ENCODE results near the gene BCAS3. TPM values are rescaled to one million over a fixed set of nuclear protein-coding genes. Genes with fewer than 3 reads are reported as not detected.

BCAS3 gene
- total RNA-seq, 2 experiments from 2014 or later = 5.1 to 6.9 TPM

DNA sequence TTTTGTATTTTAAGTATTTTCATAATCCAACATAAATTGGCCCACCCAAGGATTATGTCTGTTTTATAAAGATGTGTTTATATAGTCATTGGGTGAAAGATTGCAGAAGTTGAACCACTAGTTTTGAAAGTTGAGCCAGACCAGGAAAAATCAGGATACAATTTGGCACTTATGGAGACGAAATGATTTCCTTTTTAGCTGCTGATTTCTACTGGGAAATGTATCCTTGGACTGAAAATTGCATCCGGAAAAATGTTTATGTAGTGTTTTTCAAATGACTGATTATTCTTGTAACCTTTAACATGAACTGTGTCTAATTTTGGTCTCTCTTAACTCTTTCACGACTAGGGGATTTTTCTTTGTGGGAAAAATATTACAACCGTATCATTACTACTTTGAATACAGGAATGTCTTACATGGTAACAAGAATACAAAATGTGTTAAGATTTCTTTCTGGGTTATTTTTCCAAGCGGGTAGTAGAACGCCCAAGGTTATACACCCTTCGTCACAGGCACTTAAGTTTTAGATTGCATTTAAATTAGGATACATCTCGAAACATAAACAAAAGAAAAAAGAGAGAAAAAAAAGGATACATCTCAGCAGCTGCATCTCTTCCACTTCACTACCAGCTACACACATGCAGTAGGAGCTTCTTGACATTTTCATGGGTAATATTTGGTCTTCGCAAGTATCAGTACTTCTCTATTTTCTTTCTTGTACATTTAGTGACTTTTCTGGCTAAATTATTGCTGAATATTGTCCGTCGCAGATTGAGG, 449.0 kb downstream of the BCAS3 start:
- Mint-ChIP-seq H3K27ac (no peak overlapping the region), H3K27me3 (no peaks in the 10 kb centered on the region), H3K9me3 (no peaks in the 10 kb centered on the region), H3K4me3 (no peak overlapping the region), H3K4me1 (ENCODE audit: low read depth) (peaks cover 10% of the 10 kb centered on the region), H3K36me3 (ENCODE audit: low read depth) (no peaks in the 10 kb centered on the region)
- ChIA-PET POLR2A (no interaction called here), CTCF (interaction anchor here (1.0 kb wide), 1 partner anchor 406 kb away, joined by 3 read pairs; no protein-coding TSS in a partner anchor)
- ATAC-seq (no peak), DNase-seq (no peak)
- TF ChIP-seq, protein P1, sequence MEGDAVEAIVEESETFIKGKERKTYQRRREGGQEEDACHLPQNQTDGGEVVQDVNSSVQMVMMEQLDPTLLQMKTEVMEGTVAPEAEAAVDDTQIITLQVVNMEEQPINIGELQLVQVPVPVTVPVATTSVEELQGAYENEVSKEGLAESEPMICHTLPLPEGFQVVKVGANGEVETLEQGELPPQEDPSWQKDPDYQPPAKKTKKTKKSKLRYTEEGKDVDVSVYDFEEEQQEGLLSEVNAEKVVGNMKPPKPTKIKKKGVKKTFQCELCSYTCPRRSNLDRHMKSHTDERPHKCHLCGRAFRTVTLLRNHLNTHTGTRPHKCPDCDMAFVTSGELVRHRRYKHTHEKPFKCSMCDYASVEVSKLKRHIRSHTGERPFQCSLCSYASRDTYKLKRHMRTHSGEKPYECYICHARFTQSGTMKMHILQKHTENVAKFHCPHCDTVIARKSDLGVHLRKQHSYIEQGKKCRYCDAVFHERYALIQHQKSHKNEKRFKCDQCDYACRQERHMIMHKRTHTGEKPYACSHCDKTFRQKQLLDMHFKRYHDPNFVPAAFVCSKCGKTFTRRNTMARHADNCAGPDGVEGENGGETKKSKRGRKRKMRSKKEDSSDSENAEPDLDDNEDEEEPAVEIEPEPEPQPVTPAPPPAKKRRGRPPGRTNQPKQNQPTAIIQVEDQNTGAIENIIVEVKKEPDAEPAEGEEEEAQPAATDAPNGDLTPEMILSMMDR (IDR thresholded peaks at IDR 0.05) = no peak
- intact Hi-C loops (cut with micrococcal nuclease) = no loop called here

DNA sequence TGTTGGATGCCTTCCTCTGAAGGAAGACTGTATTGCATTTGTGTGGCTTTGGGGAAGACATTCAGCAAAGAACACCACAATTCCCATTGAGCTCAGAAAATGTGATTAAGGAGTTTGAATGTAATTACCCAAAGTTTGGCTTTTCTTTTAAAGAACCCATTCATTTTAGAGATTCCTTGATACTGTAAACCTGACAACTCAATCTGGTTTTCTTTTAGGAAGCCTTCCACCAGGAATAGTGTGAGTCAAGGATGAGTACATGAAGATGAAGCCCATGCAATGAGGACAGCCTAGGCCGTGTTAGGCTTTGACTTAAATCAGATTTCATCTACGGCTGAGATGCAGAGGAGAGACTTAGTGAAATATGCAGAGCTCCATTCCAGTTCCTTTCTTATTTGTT, 450.3 kb downstream of the BCAS3 start:
- H3K4me3 Mint-ChIP-seq = no peak overlapping the region
- no peaks in the 10 kb centered on the region for H3K9me3 Mint-ChIP-seq
- peaks cover 10% of the 10 kb centered on the region for H3K4me1 Mint-ChIP-seq (ENCODE audit: low read depth)
- intact Hi-C loops (cut with micrococcal nuclease) = no loop called here
- TF ChIP-seq, protein P1 (IDR thresholded peaks at IDR 0.05) = no peak
- DNase-seq (no peak), ATAC-seq (no peak)
- no peaks in the 10 kb centered on the region for H3K27me3 Mint-ChIP-seq
- no peaks in the 10 kb centered on the region for H3K36me3 Mint-ChIP-seq (ENCODE audit: low read depth)
- ChIA-PET CTCF (no interaction called here), POLR2A (interaction anchor here (0.7 to 0.9 kb wide), 2 partner anchors 8 to 111 kb away, joined by 3 read pairs; no protein-coding TSS in a partner anchor)
- no peak overlapping the region for H3K27ac Mint-ChIP-seq

DNA sequence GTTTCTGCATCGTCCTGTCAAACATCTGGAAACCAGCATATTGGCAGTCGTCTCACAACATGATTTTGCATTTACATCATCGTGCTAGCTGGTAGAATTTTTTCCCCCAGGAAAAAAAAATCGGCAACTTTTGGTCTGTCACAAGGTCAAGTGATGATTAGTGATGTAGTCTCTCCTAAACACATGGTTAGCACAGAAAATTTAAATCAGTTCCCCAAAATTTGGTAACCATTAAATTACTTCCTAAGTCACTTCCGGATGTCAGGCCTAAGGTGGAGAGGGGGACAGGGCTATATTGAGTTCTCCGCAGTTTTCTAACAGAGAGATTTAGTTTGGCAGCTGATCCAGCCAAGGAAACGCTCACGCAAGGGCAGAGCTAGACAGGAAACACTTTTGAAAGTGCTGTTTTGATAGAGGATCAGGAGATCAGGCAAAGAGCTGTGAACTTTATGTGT, 451.0 kb downstream of the BCAS3 start:
- TF ChIP-seq, protein P1 (IDR thresholded peaks at IDR 0.05) = no peak
- Mint-ChIP-seq H3K9me3 (no peaks in the 10 kb centered on the region), H3K4me3 (no peak overlapping the region), H3K27me3 (no peaks in the 10 kb centered on the region), H3K27ac (no peak overlapping the region), H3K36me3 (ENCODE audit: low read depth) (no peaks in the 10 kb centered on the region), H3K4me1 (ENCODE audit: low read depth) (peaks cover 14% of the 10 kb centered on the region)
- intact Hi-C loops (cut with micrococcal nuclease) = no loop called here
- DNase-seq (no peak), ATAC-seq (no peak)
- POLR2A ChIA-PET = interaction anchor here (0.9 kb wide), 1 partner anchor 9 kb away, joined by 3 read pairs; no protein-coding TSS in a partner anchor
- CTCF ChIA-PET = no interaction called here

DNA sequence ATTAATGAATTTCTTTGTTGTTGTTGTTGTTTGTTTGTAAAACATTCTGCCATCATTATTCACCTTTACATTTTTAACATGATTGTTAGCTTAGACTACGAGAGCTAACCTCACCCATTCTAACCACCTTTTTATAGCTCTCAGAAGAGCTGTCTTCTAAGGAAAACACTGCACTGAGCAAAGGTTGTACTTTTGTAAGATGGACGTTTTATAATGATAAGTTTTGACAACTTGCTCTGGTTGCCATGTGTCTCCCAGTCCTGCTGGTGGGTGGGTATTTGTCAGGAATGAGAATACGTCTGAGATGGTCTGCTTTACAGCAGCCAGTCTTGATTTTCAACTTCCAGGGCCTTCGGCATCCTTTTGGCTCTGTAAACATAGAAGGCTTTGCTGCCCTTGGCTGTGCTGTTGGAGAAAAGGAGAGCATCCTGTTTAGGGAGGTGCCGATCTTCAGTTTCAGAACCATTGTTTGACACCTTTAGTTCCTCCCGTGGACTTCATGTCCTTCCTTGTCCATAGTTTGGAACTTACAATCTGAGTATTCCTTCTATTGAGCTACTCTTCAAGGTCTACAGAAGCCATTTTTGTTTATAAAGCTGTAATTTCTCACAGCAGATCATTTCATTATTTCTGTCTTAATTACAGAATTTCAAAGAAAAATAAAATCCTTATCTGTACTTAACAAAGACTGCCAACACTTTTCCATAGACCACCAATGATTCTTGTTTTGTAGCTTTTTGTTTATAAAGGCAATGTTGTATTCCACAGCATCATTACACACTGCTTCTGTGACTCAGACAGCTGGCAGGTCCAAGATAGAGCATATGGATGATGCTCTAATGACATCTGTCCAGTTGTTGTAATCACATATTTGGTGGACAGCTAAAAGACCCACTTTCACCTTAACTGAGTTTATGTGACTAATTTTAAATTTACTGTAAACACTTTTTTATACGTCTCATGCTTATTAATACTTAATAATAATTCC, 451.9 kb downstream of the BCAS3 start:
- DNase-seq = no peak
- H3K4me1 Mint-ChIP-seq (ENCODE audit: low read depth) = peaks cover 17% of the 10 kb centered on the region
- H3K9me3 Mint-ChIP-seq = no peaks in the 10 kb centered on the region
- H3K27ac Mint-ChIP-seq = no peak overlapping the region
- no peaks in the 10 kb centered on the region for H3K36me3 Mint-ChIP-seq (ENCODE audit: low read depth)
- POLR2A ChIA-PET = no interaction called here
- ATAC-seq = no peak
- no peaks in the 10 kb centered on the region for H3K27me3 Mint-ChIP-seq
- TF ChIP-seq, protein P1 (IDR thresholded peaks at IDR 0.05) = no peak
- no peak overlapping the region for H3K4me3 Mint-ChIP-seq
- intact Hi-C loops (cut with micrococcal nuclease) = no loop called here
- CTCF ChIA-PET = no interaction called here

Data from activated CD8-positive, alpha-beta T cell treated with anti-CD3 and anti-CD28 coated beads for 36 hours (primary cell).